CD4-positive, alpha-beta T cell (primary cell): ENCODE measurements around the gene GNG2. TPM values are rescaled to one million over a fixed set of nuclear protein-coding genes. Genes with fewer than 3 reads are reported as not detected.
A peak's percentile ranks its signal among the peaks of the same experiment; 100 is the strongest.

Experiments used
- ATAC-seq: fragments of 200-7000 bp; cut with Tn5 transposase; one replicate; pipeline ENCODE4 v1.10.0; 2022; ENCODE audit warnings: mild to moderate bottlenecking; ENCODE audit not compliant: poor library complexity
- CTCF ChIA-PET: fragments of 350-600 bp; sonication (Branson Sonifier 250); formaldehyde crosslinking; loops from one replicate; lab custom pipeline; 2021; ENCODE audit warnings: antibody characterized with exemption, inconsistent platforms; lab: Charles Lee
- POLR2A ChIA-PET: fragments of 350-600 bp; sonication (Branson Sonifier 250); formaldehyde crosslinking; loops from one replicate; lab custom pipeline; 2021; ENCODE audit warnings: antibody characterized with exemption, inconsistent platforms; lab: Charles Lee
- DNase-seq, 14 experiments: peaks; one replicate each; pipeline ENCODE4 v3.0.0-alpha.2; 2013 to 2020; ENCODE audit warnings: mixed read lengths in 2 of 14
- H3K27ac ChIP-seq, 2 donors: one replicate each; pipeline versions ENCODE4 v1.5.1 to v1.7.0; 2013; ENCODE audit warnings: low read length in 2 of 2, low read depth in 1 of 2, mild to moderate bottlenecking in 1 of 2
- H3K27me3 ChIP-seq, 2 experiments: 1 replicate in 1 of 2; 2 replicates in 1 of 2; pipeline versions ENCODE4 v1.6.1 to v1.7.0; 2013; ENCODE audit warnings: low read length in 2 of 2, control low read depth in 1 of 2, mild to moderate bottlenecking in 1 of 2, moderate library complexity in 1 of 2; ENCODE audit not compliant: insufficient read depth in 2 of 2, control insufficient read depth in 1 of 2
- H3K36me3 ChIP-seq: one replicate; pipeline ENCODE4 v1.6.1; 2013; ENCODE audit warnings: low read length, control low read depth; ENCODE audit not compliant: insufficient read depth
- H3K4me1 ChIP-seq: one replicate; pipeline ENCODE4 v1.6.1; 2013; ENCODE audit warnings: low read length, control low read depth; ENCODE audit not compliant: insufficient read depth
- H3K4me3 ChIP-seq: one replicate; pipeline ENCODE4 v1.5.1; 2013; ENCODE audit warnings: mild to moderate bottlenecking, low read length, moderate library complexity
- H3K9me3 ChIP-seq, 2 experiments: 1 replicate in 1 of 2; 2 replicates in 1 of 2; pipeline versions ENCODE4 v1.6.1 to v1.7.0; 2013; ENCODE audit warnings: low read length in 2 of 2, mild to moderate bottlenecking in 2 of 2, control low read depth in 1 of 2, moderate library complexity in 1 of 2; ENCODE audit not compliant: control insufficient read depth in 1 of 2, insufficient read depth in 1 of 2
- H3K27ac Mint-ChIP-seq: one replicate; pipeline ENCODE4 v1.8.0; 2020; ENCODE audit warnings: mixed read lengths
- H3K27me3 Mint-ChIP-seq: one replicate; pipeline ENCODE4 v1.8.0; 2021; ENCODE audit warnings: mixed read lengths
- H3K36me3 Mint-ChIP-seq: one replicate; pipeline ENCODE4 v1.8.0; 2021; ENCODE audit warnings: low read depth, mixed read lengths
- H3K4me1 Mint-ChIP-seq: one replicate; pipeline ENCODE4 v1.8.0; 2021; ENCODE audit warnings: low read depth, mixed read lengths
- H3K4me3 Mint-ChIP-seq: one replicate; pipeline ENCODE4 v1.8.0; 2020; ENCODE audit warnings: mild to moderate bottlenecking, mixed read lengths
- H3K9me3 Mint-ChIP-seq: one replicate; pipeline ENCODE4 v1.8.0; 2020; ENCODE audit warnings: mixed read lengths
- CTCF ChIP-seq: fragments of 200-600 bp; IDR thresholded peaks from one replicate; pipeline ENCODE4 v1.8.0; 2022; ENCODE audit warnings: antibody characterized with exemption, mild to moderate bottlenecking
- intact Hi-C, 2 experiments: fragments of 100-400 bp; cut with DNase I in 1 of 2; cut with micrococcal nuclease in 1 of 2; formaldehyde crosslinking; loops; one replicate each; pipeline versions ENCODE4 v1.15.1 to v1.9.0; 2023 to 2025; cut with DNase I, micrococcal nuclease
- total RNA-seq, 174 experiments: library from RNA in 2 of 174; stranded (reverse) in 2 of 174; gene quantifications; one replicate each; pipeline ENCODE4 v1.2.3 and lab custom pipeline; 2021 to 2026

GNG2 gene
- total RNA-seq, 2 experiments from 2014 or later, result 138 to 139 TPM

GRCh38 chr14:51860825-51861499 is 550 bp downstream of the GNG2 start:
- Mint-ChIP-seq H3K27ac (peak overlapping the region; percentile 96), H3K4me3 (peak overlapping the region; percentile 93), H3K9me3 (no peaks in the 10 kb centered on the region), H3K27me3 (no peaks in the 10 kb centered on the region), H3K4me1 (peaks cover 69% of the 10 kb centered on the region), H3K36me3 (peaks cover 29% of the 10 kb centered on the region)
- no peaks in the 10 kb centered on the region for H3K36me3 ChIP-seq
- POLR2A ChIA-PET, result interaction anchor here (0.5 to 7.0 kb wide), 29 partner anchors 9 to 1292 kb away, joined by 3 to 156 read pairs (median 4); partner anchors contain the start of gene DDHD1
- peak in 4 of 14 experiments; percentile 33 to 64 (median 48) for DNase-seq
- peaks cover 35% of the 10 kb centered on the region for H3K4me1 ChIP-seq
- peak overlapping the region; percentile 83 for H3K4me3 ChIP-seq
- H3K27ac ChIP-seq, result peak overlapping the region; percentile 80 to 88
- CTCF ChIA-PET, result interaction anchor here (0.8 to 4.2 kb wide), 11 partner anchors 8 to 118 kb away, joined by 3 to 33 read pairs (median 4); no protein-coding TSS in a partner anchor
- no peaks in the 10 kb centered on the region for H3K9me3 ChIP-seq
- intact Hi-C loops, result loop anchor here (1.0 to 5.0 kb wide), 7 partner anchors 14 to 128 kb away; partner anchors contain the start of gene RTRAF (in 1 of the 2)
- no peak for TF ChIP-seq CTCF
- ATAC-seq, result no peak
- H3K27me3 ChIP-seq, result no peaks in the 10 kb centered on the region

GRCh38 chr14:51862176-51862796 is 1.9 kb downstream of the GNG2 start:
- H3K4me3 ChIP-seq, result peak overlapping the region; percentile 83
- Mint-ChIP-seq H3K27ac (peak overlapping the region; percentile 96), H3K4me1 (peaks cover 63% of the 10 kb centered on the region), H3K27me3 (no peaks in the 10 kb centered on the region), H3K9me3 (no peaks in the 10 kb centered on the region), H3K36me3 (peaks cover 29% of the 10 kb centered on the region), H3K4me3 (peak overlapping the region; percentile 93)
- peak overlapping the region; percentile 80 to 88 for H3K27ac ChIP-seq
- no peaks in the 10 kb centered on the region for H3K9me3 ChIP-seq
- no peak for ATAC-seq
- intact Hi-C loops, result loop anchor here in 1 of 2 experiments (5.0 kb wide), 2 partner anchors 45 to 80 kb away; no protein-coding TSS in a partner anchor
- peak in 4 of 14 experiments; percentile 44 to 52 (median 49) for DNase-seq
- H3K27me3 ChIP-seq, result no peaks in the 10 kb centered on the region
- TF ChIP-seq CTCF, result no peak
- ChIA-PET CTCF (interaction anchor here (0.7 to 4.2 kb wide), 6 partner anchors 9 to 116 kb away, joined by 3 to 33 read pairs (median 3); no protein-coding TSS in a partner anchor), POLR2A (interaction anchor here (0.8 to 7.0 kb wide), 9 partner anchors 7 to 117 kb away, joined by 3 to 156 read pairs (median 18); no protein-coding TSS in a partner anchor)
- peaks cover 40% of the 10 kb centered on the region for H3K4me1 ChIP-seq
- peaks cover 3% of the 10 kb centered on the region for H3K36me3 ChIP-seq

GRCh38 chr14:51862860-51863259 is 2.4 kb downstream of the GNG2 start:
- Mint-ChIP-seq H3K36me3 (peaks cover 29% of the 10 kb centered on the region), H3K4me3 (peak overlapping the region; percentile 93), H3K4me1 (peaks cover 57% of the 10 kb centered on the region), H3K9me3 (no peaks in the 10 kb centered on the region), H3K27ac (peak overlapping the region; percentile 96), H3K27me3 (no peaks in the 10 kb centered on the region)
- H3K27ac ChIP-seq, result peak overlapping the region in 1 of 2 donors; percentile 88
- CTCF ChIA-PET, result interaction anchor here (0.7 to 4.2 kb wide), 5 partner anchors 9 to 116 kb away, joined by 3 to 33 read pairs (median 3); no protein-coding TSS in a partner anchor
- no peak for DNase-seq
- POLR2A ChIA-PET, result interaction anchor here (1.6 to 7.0 kb wide), 4 partner anchors 16 to 43 kb away, joined by 3 to 156 read pairs (median 30); no protein-coding TSS in a partner anchor
- H3K4me1 ChIP-seq, result peaks cover 44% of the 10 kb centered on the region
- peaks cover 5% of the 10 kb centered on the region for H3K36me3 ChIP-seq
- intact Hi-C loops, result loop anchor here in 1 of 2 experiments (5.0 kb wide), 2 partner anchors 44 to 81 kb away; no protein-coding TSS in a partner anchor
- H3K4me3 ChIP-seq, result peak overlapping the region; percentile 83
- H3K9me3 ChIP-seq, result no peaks in the 10 kb centered on the region
- no peaks in the 10 kb centered on the region for H3K27me3 ChIP-seq
- ATAC-seq, result no peak
- no peak for TF ChIP-seq CTCF
